Suprapubic skin (tissue), 4 donors: ENCODE results near the gene C2orf92. TPM values are rescaled to one million over a fixed set of nuclear protein-coding genes. Genes with fewer than 3 reads are reported as not detected.

Experiments used
- DNase-seq, 2 donors: peaks; one replicate each; pipeline ENCODE4 v3.0.0-alpha.2; 2019; ENCODE audit warnings: low spot score in 2 of 2
- H3K27ac ChIP-seq: fragments of 200-600 bp; sonication (generic); one replicate; pipeline ENCODE4 v1.5.1; 2019
- H3K27me3 ChIP-seq: fragments of 200-600 bp; sonication (generic); one replicate; pipeline ENCODE4 v1.5.1; 2019
- H3K36me3 ChIP-seq: fragments of 200-600 bp; sonication (generic); one replicate; pipeline ENCODE4 v1.5.1; 2019
- H3K4me1 ChIP-seq: fragments of 200-600 bp; sonication (generic); one replicate; pipeline ENCODE4 v1.5.1; 2019
- H3K4me3 ChIP-seq: fragments of 200-600 bp; sonication (generic); one replicate; pipeline ENCODE4 v1.5.1; 2019; ENCODE audit warnings: mild to moderate bottlenecking
- H3K9me3 ChIP-seq: fragments of 200-600 bp; sonication (generic); one replicate; pipeline ENCODE4 v1.5.1; 2019
- CTCF ChIP-seq, 2 donors: fragments of 200-600 bp in 1 of 2; fragments of 450-650 bp in 1 of 2; sonication (generic) in 1 of 2; IDR thresholded peaks; one replicate each; pipeline ENCODE4 v1.5.1; 2016 to 2019; ENCODE audit warnings: antibody characterized with exemption in 2 of 2, mild to moderate bottlenecking in 1 of 2, moderate library complexity in 1 of 2
- EP300 ChIP-seq: sonication (generic); formaldehyde crosslinking; IDR thresholded peaks from one replicate; pipeline ENCODE4 v1.6.1; 2017; ENCODE audit warnings: antibody characterized with exemption
- POLR2A ChIP-seq, 2 donors: fragments of 450-650 bp; IDR thresholded peaks; one replicate each; pipeline ENCODE4 v1.6.1; 2017; ENCODE audit warnings: antibody characterized with exemption in 2 of 2, mild to moderate bottlenecking in 2 of 2, moderate library complexity in 2 of 2
- POLR2AphosphoS5 ChIP-seq, 3 donors: sonication (generic); formaldehyde crosslinking; IDR thresholded peaks; one replicate each; pipeline ENCODE4 v1.6.1; 2017; ENCODE audit warnings: antibody characterized with exemption in 3 of 3
- WGBS: methylation state at CpG from one replicate; pipeline ENCODE4 v1.1.5; 2018; 5-methylcytosine and 5-hydroxymethylcytosine counted together
- total RNA-seq, 4 donors: library from RNA; depleted of rRNA; stranded (reverse); fragments of >200 nt; gene quantifications; one replicate each; pipeline ENCODE4 v1.1.0, GENCODE V29; 2016

Gene C2orf92
- total RNA-seq, 4 donors from 2014 or later = 4.5 to 45.7 (median 14.7) TPM

DNA sequence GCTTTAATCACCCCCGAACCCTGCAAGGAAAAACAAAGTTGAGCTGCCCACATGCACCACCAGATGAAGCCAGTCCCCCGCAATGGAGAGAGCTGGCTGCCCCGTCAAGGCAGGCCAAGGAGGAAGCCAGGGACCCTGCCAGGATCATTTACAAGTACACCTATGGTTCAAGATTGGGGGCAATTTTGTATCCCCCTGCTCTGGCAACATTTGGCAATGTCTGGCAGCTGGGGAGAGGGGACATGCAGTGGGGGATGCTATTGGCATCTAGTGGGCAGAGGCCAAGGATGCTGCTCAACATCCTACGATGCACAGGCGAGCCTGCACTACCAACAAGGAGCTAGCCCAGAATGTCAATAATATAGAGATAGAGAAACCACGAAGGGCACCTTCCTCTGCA lies 7.6 kb upstream of the C2orf92 start:
- H3K36me3 ChIP-seq = peaks cover 38% of the 10 kb centered on the region
- DNase-seq = no peak
- peak overlapping the region; percentile 77 for H3K4me3 ChIP-seq
- H3K27ac ChIP-seq = no peak overlapping the region
- peaks cover 36% of the 10 kb centered on the region for H3K4me1 ChIP-seq
- 83% methylated on average over 5 of the region's 6 CpGs for WGBS
- TF ChIP-seq POLR2A (IDR thresholded peaks at IDR 0.05) (no peak), POLR2AphosphoS5 (IDR thresholded peaks at IDR 0.05) (no peak), EP300 (no peak), CTCF (IDR thresholded peaks at IDR 0.05) (no peak)
- H3K27me3 ChIP-seq = no peaks in the 10 kb centered on the region
- no peaks in the 10 kb centered on the region for H3K9me3 ChIP-seq

- peak overlapping the region; percentile 98 for H3K27ac ChIP-seq
- no peaks in the 10 kb centered on the region for H3K27me3 ChIP-seq
- no peaks in the 10 kb centered on the region for H3K9me3 ChIP-seq
- H3K4me3 ChIP-seq = peak overlapping the region; percentile 77
- H3K36me3 ChIP-seq = peaks cover 33% of the 10 kb centered on the region
- H3K4me1 ChIP-seq = peaks cover 36% of the 10 kb centered on the region
- WGBS = 38% methylated on average over 12 of the region's 12 CpGs
- DNase-seq = no peak
- TF ChIP-seq CTCF (IDR thresholded peaks at IDR 0.05) = no peak
- TF ChIP-seq EP300 = no peak
- TF ChIP-seq POLR2AphosphoS5 (IDR thresholded peaks at IDR 0.05) = no peak
- no peak for TF ChIP-seq POLR2A (IDR thresholded peaks at IDR 0.05)
Measured at GRCh38 chr2:97662386-97662894, 7.1 kb upstream of the C2orf92 start.

- H3K27me3 ChIP-seq = no peaks in the 10 kb centered on the region
- TF ChIP-seq POLR2A (IDR thresholded peaks at IDR 0.05) = peak in 1 of 2 donors; percentile 35
- no peak for TF ChIP-seq POLR2AphosphoS5 (IDR thresholded peaks at IDR 0.05)
- H3K9me3 ChIP-seq = no peaks in the 10 kb centered on the region
Measured at GRCh38 chr2:97662895-97663625, 6.5 kb upstream of the C2orf92 start.

GRCh38 chr2:97663626-97663961 lies 5.9 kb upstream of the C2orf92 start:
- TF ChIP-seq POLR2AphosphoS5 (IDR thresholded peaks at IDR 0.05) = no peak
- no peak for TF ChIP-seq CTCF (IDR thresholded peaks at IDR 0.05)
- TF ChIP-seq EP300 = no peak
- no peak for TF ChIP-seq POLR2A (IDR thresholded peaks at IDR 0.05)
- H3K4me1 ChIP-seq = peaks cover 36% of the 10 kb centered on the region
- no peak for DNase-seq
- peak overlapping the region; percentile 77 for H3K4me3 ChIP-seq
- H3K36me3 ChIP-seq = peaks cover 21% of the 10 kb centered on the region
- 0% methylated on average over 2 of the region's 46 CpGs for WGBS
- peak overlapping the region; percentile 98 for H3K27ac ChIP-seq
- H3K9me3 ChIP-seq = no peaks in the 10 kb centered on the region
- no peaks in the 10 kb centered on the region for H3K27me3 ChIP-seq

More at GRCh38 chr2:97662895-97663625, 6.5 kb upstream of the C2orf92 start:
- Histone ChIP-seq H3K27ac (peak overlapping the region; percentile 98), H3K4me1 (peaks cover 36% of the 10 kb centered on the region), H3K4me3 (peak overlapping the region; percentile 77), H3K36me3 (peaks cover 26% of the 10 kb centered on the region)
- peak; percentile 89 to 90 for DNase-seq
- 1% methylated on average over 11 of the region's 24 CpGs for WGBS

DNA sequence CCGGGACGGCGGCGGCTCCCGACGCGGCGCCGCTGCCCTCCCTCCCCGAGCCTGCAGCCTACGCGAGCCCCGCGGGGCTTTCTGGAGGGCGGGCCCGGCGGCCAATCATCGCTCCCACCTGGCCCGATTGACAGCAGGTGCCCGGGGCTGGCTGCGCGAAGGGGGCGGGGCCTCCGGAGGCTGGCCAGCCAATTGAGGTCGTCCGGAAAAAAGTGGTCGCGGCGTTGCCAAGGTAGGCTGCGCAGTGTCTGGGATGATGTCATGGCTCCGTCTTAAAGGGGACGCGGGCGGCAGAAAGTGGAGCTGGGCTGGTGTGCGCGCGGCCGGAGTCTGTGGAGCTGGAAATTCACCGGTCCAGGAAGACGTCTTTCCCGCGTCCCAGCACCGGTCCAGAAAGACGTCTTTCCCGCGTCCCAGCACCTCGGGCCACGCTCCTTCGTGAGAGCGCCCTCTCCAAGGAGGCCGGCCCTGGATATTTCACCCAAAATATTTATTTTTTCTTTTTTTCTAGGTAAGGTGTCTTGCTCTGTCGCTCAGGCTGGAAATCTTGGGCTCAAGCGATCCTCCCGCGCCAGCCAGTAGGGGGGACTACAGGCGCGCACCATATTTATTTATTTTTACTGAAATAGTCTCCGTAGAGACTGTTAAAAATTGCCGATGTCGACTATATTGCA lies 5.4 kb upstream of the C2orf92 start, which contains the start of gene ACTR1B:
Gene ACTR1B, minus strand, starts transcription at position 83 of the 674 bp plus-strand sequence. CDS start 154 bp downstream, outside the sequence.
- peak within 1 kb of the TSS; percentile 98 for H3K27ac ChIP-seq
- H3K27me3 ChIP-seq = no peaks in the 10 kb centered on the region
- DNase-seq = peak; percentile 98
- H3K9me3 ChIP-seq = no peaks in the 10 kb centered on the region
- WGBS = under 1% methylated on average over 26 of the region's 60 CpGs
- H3K4me1 ChIP-seq = peaks cover 36% of the 10 kb centered on the region
- peaks cover 16% of the 10 kb centered on the region for H3K36me3 ChIP-seq
- peak in 2 of 3 donors; percentile 49 to 76 for TF ChIP-seq POLR2AphosphoS5 (IDR thresholded peaks at IDR 0.05)
- TF ChIP-seq EP300 = no peak
- TF ChIP-seq POLR2A (IDR thresholded peaks at IDR 0.05) = peak in 1 of 2 donors; percentile 62
- TF ChIP-seq CTCF (IDR thresholded peaks at IDR 0.05) = peak; percentile 47 to 52
- H3K4me3 ChIP-seq = peak within 1 kb of the TSS; percentile 77
